Mesodermal cell (in vitro differentiated cells): ENCODE data around the gene TP53BP2.
A peak's percentile ranks its signal among the peaks of the same experiment; 100 is the strongest.

Source experiments
- H3K27ac ChIP-seq: 2 replicates; pipeline ENCODE4 v1.7.0; 2013; ENCODE audit warnings: mild to moderate bottlenecking, low read depth, low read length, moderate library complexity; ENCODE audit not compliant: severe bottlenecking
- H3K36me3 ChIP-seq: 2 replicates; pipeline ENCODE4 v1.7.1; 2013; ENCODE audit warnings: mild to moderate bottlenecking, low read length, moderate library complexity; ENCODE audit not compliant: control insufficient read depth, insufficient read depth
- H3K4me1 ChIP-seq: one replicate; pipeline ENCODE4 v1.7.1; 2013; ENCODE audit warnings: mild to moderate bottlenecking, low read length; ENCODE audit not compliant: insufficient read depth, control insufficient read depth, poor library complexity, severe bottlenecking
- H3K4me3 ChIP-seq: 2 replicates; pipeline ENCODE4 v1.7.0; 2013; ENCODE audit warnings: low read length, control low read depth, mild to moderate bottlenecking; ENCODE audit not compliant: insufficient read depth, poor library complexity, severe bottlenecking; ENCODE audit errors: extremely low read depth
- H3K9me3 ChIP-seq: 2 replicates; pipeline ENCODE4 v1.7.1; 2013; ENCODE audit warnings: mild to moderate bottlenecking, low read length, moderate library complexity; ENCODE audit not compliant: control insufficient read depth
- WGBS, 2 experiments: methylation state at CpG; one replicate each; pipeline ENCODE4 v1.1.5; 2013; ENCODE audit warnings: missing lambda C conversion rate in 2 of 2; ENCODE audit not compliant: insufficient coverage in 2 of 2; 5-methylcytosine and 5-hydroxymethylcytosine counted together

Gene TP53BP2

DNA sequence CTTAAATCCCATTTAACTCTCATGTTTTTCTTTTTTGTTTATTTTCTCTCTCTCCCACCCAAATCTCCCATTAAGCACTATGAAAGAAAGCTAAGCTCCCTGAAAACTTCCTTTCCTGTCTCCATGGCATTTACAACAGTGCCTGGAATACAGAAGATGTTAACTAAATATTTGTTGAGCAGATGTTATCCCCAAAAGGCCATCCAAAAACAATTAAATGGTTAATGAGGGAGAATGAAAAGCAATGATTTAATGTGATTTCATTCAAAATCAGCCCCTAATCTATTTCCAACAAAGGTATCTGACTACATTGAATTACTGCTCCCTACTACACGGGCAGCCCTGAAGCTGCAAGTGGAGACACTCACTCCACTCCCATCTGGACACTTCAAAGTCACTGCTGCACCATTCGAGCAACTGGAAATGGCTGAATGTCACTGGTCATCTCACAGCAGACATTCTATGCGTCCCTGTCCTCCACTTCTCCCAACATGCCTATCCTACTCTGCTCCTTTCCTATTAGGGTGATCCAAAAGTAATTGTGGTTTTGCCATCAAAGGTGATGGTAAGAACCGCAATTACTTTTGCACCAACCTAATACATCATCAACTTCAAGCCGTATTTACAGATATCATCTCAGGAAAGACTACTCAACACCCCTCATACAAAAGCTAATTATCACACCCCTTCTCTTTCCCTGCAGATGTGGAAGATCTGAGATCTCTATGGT, 7.5 kb downstream of the TP53BP2 start:
- WGBS, 2 experiments, result 80 to 84% methylated on average over 1 to 2 of the region's 5 CpGs
- Histone ChIP-seq H3K4me1 (peaks cover 22% of the 10 kb centered on the region), H3K9me3 (no peaks in the 10 kb centered on the region), H3K36me3 (no peaks in the 10 kb centered on the region), H3K27ac (no peak overlapping the region), H3K4me3 (no peak overlapping the region)

GRCh38 chr1:223837687-223838086, 8.1 kb downstream of the TP53BP2 start:
- no peak overlapping the region for H3K27ac ChIP-seq
- H3K9me3 ChIP-seq, result no peaks in the 10 kb centered on the region
- WGBS, 2 experiments, result 35 to 59% methylated on average over 3 to 6 of the region's 10 CpGs
- H3K4me1 ChIP-seq, result peaks cover 25% of the 10 kb centered on the region
- H3K36me3 ChIP-seq, result no peaks in the 10 kb centered on the region
- H3K4me3 ChIP-seq, result no peak overlapping the region

GRCh38 chr1:223837206-223837605, 8.5 kb downstream of the TP53BP2 start:
- no CpG with 5 or more reads among the region's 1 CpG for WGBS, 2 experiments
- Histone ChIP-seq H3K9me3 (no peaks in the 10 kb centered on the region), H3K27ac (no peak overlapping the region), H3K4me1 (peaks cover 30% of the 10 kb centered on the region), H3K4me3 (no peak overlapping the region), H3K36me3 (no peaks in the 10 kb centered on the region)

GRCh38 chr1:223836586-223836985, 9.2 kb downstream of the TP53BP2 start:
- no CpG with 5 or more reads among the region's 1 CpG for WGBS, 2 experiments
- Histone ChIP-seq H3K27ac (no peak overlapping the region), H3K9me3 (no peaks in the 10 kb centered on the region), H3K36me3 (no peaks in the 10 kb centered on the region), H3K4me1 (peaks cover 30% of the 10 kb centered on the region), H3K4me3 (no peak overlapping the region)

GRCh38 chr1:223835754-223836153, 10.0 kb downstream of the TP53BP2 start:
- no peaks in the 10 kb centered on the region for H3K36me3 ChIP-seq
- WGBS, 2 experiments, result 92 to 100% methylated on average over 1 to 2 of the region's 2 CpGs
- H3K9me3 ChIP-seq, result no peaks in the 10 kb centered on the region
- H3K4me3 ChIP-seq, result no peak overlapping the region
- peaks cover 30% of the 10 kb centered on the region for H3K4me1 ChIP-seq
- H3K27ac ChIP-seq, result peak overlapping the region; percentile 20

- no peak overlapping the region for H3K27ac ChIP-seq
- peaks cover 30% of the 10 kb centered on the region for H3K4me1 ChIP-seq
- WGBS, 2 experiments, result 88 to 95% methylated on average over 1 to 3 of the region's 3 CpGs
- H3K4me3 ChIP-seq, result no peak overlapping the region
- no peaks in the 10 kb centered on the region for H3K36me3 ChIP-seq
- H3K9me3 ChIP-seq, result no peaks in the 10 kb centered on the region
These were observed 11.0 kb downstream of the TP53BP2 start for GRCh38 chr1:223834660-223835263.

DNA sequence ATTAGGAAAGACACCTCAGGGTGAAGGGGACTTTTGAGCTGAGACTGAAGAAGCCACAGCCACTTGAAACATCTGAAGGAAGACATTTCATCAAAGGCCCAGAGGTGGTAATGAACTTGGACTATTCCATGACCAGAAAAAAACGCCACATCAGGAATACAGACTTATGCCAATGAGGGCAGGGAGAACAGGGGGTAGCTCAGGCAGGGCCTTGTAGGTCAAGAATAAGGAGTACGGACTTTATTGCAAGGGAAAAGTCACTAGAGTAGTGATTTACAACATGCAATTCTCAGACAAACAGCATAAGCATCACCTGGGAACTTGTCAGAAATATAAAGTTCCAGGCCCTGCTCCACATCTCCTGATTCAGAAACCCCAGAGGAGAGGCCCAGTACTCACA, 11.8 kb downstream of the TP53BP2 start:
- peaks cover 30% of the 10 kb centered on the region for H3K4me1 ChIP-seq
- whole genome bisulfite sequencing, 2 experiments, result 83 to 100% methylated on average over 1 of the region's 2 CpGs
- H3K27ac ChIP-seq, result no peak overlapping the region
- no peak overlapping the region for H3K4me3 ChIP-seq
- H3K9me3 ChIP-seq, result no peaks in the 10 kb centered on the region
- no peaks in the 10 kb centered on the region for H3K36me3 ChIP-seq

DNA sequence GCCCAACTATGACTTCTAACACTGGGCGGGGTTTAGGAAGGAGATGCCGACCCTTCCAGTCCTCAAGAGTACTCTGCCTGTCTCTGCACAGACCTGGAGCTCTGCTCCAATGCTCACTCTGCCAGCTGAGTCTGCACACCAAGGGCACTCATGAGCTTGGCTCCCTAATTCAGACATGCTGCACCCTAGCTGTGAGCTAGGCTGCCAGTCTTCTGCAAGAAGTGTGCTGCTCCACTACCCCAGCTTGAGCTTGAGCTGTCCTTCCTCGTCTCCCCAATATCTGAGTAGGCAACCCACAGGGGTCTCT, 13.2 kb downstream of the TP53BP2 start:
- Histone ChIP-seq H3K9me3 (no peaks in the 10 kb centered on the region), H3K36me3 (peaks cover 2% of the 10 kb centered on the region), H3K4me1 (peaks cover 23% of the 10 kb centered on the region), H3K27ac (no peak overlapping the region), H3K4me3 (no peak overlapping the region)
- WGBS, 2 experiments, result 74 to 90% methylated on average over 2 to 3 of the region's 3 CpGs

GRCh38 chr1:223831755-223832636, 13.8 kb downstream of the TP53BP2 start:
- peaks cover 24% of the 10 kb centered on the region for H3K4me1 ChIP-seq
- H3K27ac ChIP-seq, result no peak overlapping the region
- no CpG with 5 or more reads among the region's 3 CpGs for WGBS, 2 experiments
- H3K36me3 ChIP-seq, result peaks cover 2% of the 10 kb centered on the region
- H3K4me3 ChIP-seq, result no peak overlapping the region
- no peaks in the 10 kb centered on the region for H3K9me3 ChIP-seq

DNA sequence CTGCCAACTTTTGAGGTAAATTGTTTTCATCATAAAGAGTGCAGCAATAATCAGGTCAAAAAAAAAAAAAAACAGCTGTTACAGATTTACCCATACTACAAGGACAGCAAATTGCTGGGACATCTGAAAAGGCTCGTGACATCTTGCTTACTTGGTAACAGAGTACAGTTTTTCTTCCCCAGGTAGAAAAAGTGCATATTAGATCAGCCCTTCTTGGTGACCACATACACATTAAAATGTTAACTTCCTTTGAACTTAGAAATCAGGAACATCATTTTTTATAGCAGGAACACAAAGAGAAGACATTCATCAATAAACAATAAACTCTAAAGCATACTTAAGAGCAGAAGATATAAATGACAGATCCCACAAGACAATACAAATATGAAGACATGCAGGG, 16.1 kb downstream of the TP53BP2 start:
- Histone ChIP-seq H3K36me3 (peaks cover 2% of the 10 kb centered on the region), H3K27ac (no peak overlapping the region), H3K4me3 (no peak overlapping the region), H3K4me1 (peaks cover 24% of the 10 kb centered on the region), H3K9me3 (no peaks in the 10 kb centered on the region)
- 86% methylated on average over 1 of the region's 1 CpG; no CpG with 5 or more reads in 1 of the 2 experiments for WGBS, 2 experiments
